ENCODE results near the gene PRELID2. TPM values are rescaled to one million over a fixed set of nuclear protein-coding genes. Genes with fewer than 3 reads are reported as not detected.

The PRELID2 gene
- total and polyA plus RNA-seq, 4 donors: 1.2 to 68.1 (median 5.5) TPM

DNA sequence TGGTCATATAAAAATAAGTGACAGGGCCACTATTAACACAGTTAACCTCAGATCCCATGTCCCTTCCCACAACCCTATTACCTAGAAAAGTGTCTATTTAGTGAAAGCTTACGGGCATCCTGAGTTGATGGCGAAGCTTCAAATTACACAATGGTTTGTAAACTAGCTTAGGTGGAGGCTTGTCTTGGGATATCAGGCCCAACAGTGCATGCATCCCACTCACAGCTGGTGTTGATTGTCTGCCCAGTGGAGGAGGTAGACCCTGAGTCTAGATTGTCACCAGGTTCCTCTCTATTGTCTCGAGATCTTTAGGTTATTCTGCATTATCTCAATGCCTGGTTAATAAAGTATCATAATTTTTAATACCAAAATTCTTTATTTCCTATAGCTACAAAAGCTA is 30.4 kb downstream of the PRELID2 start:
- ATAC-seq (ENCODE audit: insufficient read depth, low FRiP score) (no peak), DNase-seq (no peak)
- Histone ChIP-seq H3K27me3 (ENCODE audit: control insufficient read depth in 3 of 3, insufficient read depth in 3 of 3, low read length in 2 of 3) (no peaks in the 10 kb centered on the region), H3K27ac (ENCODE audit: low read depth in 1 of 2, low read length in 1 of 2) (no peak overlapping the region), H3K36me3 (ENCODE audit: control insufficient read depth in 4 of 4, insufficient read depth in 4 of 4, low read length in 4 of 4) (peaks cover 0 to 3% (median under 1%) of the 10 kb centered on the region in 4 donors), H3K4me1 (ENCODE audit: control insufficient read depth in 5 of 5, insufficient read depth in 5 of 5, low read length in 5 of 5) (no peaks in the 10 kb centered on the region), H3K9ac (ENCODE audit: insufficient read depth in 1 of 2, low read length in 2 of 2) (no peak overlapping the region), H3K4me3 (no peak overlapping the region), H3K9me3 (ENCODE audit: control insufficient read depth in 4 of 4, insufficient read depth in 3 of 4, low read length in 3 of 4) (no peaks in the 10 kb centered on the region)
- TF ChIP-seq, protein P1, sequence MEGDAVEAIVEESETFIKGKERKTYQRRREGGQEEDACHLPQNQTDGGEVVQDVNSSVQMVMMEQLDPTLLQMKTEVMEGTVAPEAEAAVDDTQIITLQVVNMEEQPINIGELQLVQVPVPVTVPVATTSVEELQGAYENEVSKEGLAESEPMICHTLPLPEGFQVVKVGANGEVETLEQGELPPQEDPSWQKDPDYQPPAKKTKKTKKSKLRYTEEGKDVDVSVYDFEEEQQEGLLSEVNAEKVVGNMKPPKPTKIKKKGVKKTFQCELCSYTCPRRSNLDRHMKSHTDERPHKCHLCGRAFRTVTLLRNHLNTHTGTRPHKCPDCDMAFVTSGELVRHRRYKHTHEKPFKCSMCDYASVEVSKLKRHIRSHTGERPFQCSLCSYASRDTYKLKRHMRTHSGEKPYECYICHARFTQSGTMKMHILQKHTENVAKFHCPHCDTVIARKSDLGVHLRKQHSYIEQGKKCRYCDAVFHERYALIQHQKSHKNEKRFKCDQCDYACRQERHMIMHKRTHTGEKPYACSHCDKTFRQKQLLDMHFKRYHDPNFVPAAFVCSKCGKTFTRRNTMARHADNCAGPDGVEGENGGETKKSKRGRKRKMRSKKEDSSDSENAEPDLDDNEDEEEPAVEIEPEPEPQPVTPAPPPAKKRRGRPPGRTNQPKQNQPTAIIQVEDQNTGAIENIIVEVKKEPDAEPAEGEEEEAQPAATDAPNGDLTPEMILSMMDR (IDR thresholded peaks at IDR 0.05; ENCODE audit: control extremely low read depth, extremely low read depth): no peak
- 96 to 97% methylated on average over 3 of the region's 3 CpGs for WGBS, 2 donors

DNA sequence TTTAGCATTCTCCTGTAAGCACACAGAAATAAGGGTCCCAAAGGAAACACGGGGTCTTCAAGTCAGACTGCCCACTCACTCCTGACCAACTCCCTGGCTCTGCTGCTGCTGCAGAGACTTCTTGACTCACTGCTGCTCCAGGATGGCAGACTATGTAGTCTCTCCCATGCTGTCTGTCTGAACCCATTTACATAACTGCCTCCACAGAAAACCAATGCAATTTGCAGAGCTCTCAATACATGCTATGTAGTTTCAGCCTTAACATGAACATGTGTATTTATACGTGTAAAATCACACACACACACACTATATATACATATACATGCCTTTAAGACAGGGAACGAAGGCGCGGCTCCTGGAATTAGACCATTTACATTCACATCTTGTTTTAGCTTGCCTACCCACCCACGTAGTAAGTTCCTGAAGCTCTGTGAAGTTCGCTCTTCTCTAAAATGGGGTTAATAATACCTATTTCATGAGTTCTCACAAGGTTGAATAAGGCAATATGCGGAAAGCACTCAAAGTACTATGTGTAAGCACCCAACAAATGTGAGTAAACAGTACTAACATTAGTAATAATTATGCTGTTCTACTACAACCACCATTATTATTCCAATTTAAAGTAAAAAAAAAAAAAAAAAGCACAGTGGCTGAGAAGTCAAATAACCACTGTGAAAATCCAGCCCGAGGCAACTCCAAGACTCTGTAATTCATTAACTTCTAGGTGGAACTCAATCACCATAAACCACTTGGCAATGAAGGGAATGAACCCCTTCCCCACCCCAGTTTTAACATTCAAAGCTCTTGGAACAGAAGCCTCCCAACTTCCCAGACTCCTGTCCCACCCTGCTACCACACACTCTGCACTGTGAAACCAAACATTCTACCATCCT is 31.8 kb downstream of the PRELID2 start:
- Histone ChIP-seq H3K9me3 (ENCODE audit: control insufficient read depth in 4 of 4, insufficient read depth in 3 of 4, low read length in 3 of 4) (no peaks in the 10 kb centered on the region), H3K27me3 (ENCODE audit: control insufficient read depth in 3 of 3, insufficient read depth in 3 of 3, low read length in 2 of 3) (no peaks in the 10 kb centered on the region), H3K36me3 (ENCODE audit: control insufficient read depth in 4 of 4, insufficient read depth in 4 of 4, low read length in 4 of 4) (peaks cover 0 to 3% (median under 1%) of the 10 kb centered on the region in 4 donors), H3K4me1 (ENCODE audit: control insufficient read depth in 5 of 5, insufficient read depth in 5 of 5, low read length in 5 of 5) (no peaks in the 10 kb centered on the region), H3K27ac (ENCODE audit: low read depth in 1 of 2, low read length in 1 of 2) (no peak overlapping the region), H3K9ac (ENCODE audit: insufficient read depth in 1 of 2, low read length in 2 of 2) (no peak overlapping the region), H3K4me3 (no peak overlapping the region)
- TF ChIP-seq, protein P1 (IDR thresholded peaks at IDR 0.05; ENCODE audit: control extremely low read depth, extremely low read depth): no peak
- no peak for ATAC-seq (ENCODE audit: insufficient read depth, low FRiP score)
- 92 to 93% methylated on average over 9 of the region's 9 CpGs for WGBS, 2 donors
- DNase-seq: peak in 1 of 3 donors; percentile 35

DNA sequence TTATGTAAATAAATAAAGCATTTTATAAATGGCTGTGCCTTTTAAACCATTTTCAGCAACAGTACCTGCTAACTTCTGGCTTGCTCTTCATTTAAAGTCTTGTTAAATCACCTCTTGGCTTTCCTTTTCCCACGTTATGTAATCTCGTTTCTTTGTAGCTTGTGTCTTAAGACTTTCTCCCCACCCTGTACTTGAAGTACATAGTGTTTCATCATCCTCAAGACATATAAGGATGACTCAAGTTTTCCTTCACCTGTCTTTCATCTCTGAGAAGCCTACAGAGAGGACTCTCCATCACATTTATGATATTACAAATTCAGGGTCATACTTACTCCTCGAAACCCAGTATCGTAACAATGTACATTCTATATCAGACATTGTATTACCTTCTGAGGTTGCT is 33.9 kb downstream of the PRELID2 start:
- TF ChIP-seq, protein P1 (IDR thresholded peaks at IDR 0.05; ENCODE audit: control extremely low read depth, extremely low read depth): no peak
- Histone ChIP-seq H3K4me3 (no peak overlapping the region), H3K27ac (ENCODE audit: low read depth in 1 of 2, low read length in 1 of 2) (no peak overlapping the region), H3K9me3 (ENCODE audit: control insufficient read depth in 4 of 4, insufficient read depth in 3 of 4, low read length in 3 of 4) (no peaks in the 10 kb centered on the region), H3K27me3 (ENCODE audit: control insufficient read depth in 3 of 3, insufficient read depth in 3 of 3, low read length in 2 of 3) (no peaks in the 10 kb centered on the region), H3K4me1 (ENCODE audit: control insufficient read depth in 5 of 5, insufficient read depth in 5 of 5, low read length in 5 of 5) (no peaks in the 10 kb centered on the region), H3K9ac (ENCODE audit: insufficient read depth in 1 of 2, low read length in 2 of 2) (no peak overlapping the region), H3K36me3 (ENCODE audit: control insufficient read depth in 4 of 4, insufficient read depth in 4 of 4, low read length in 4 of 4) (peaks cover 0 to 1% (median 0%) of the 10 kb centered on the region in 4 donors)
- ATAC-seq (ENCODE audit: insufficient read depth, low FRiP score): no peak
- no peak for DNase-seq
- WGBS, 2 donors: 78 to 89% methylated on average over 4 of the region's 4 CpGs
